Vagina (tissue), 2 donors: Measurements from ENCODE around the gene RIPOR3.

Experiments used
- POLR2A ChIP-seq, 2 donors: fragments of 450-650 bp; IDR thresholded peaks; one replicate each; pipeline ENCODE4 v1.6.1; 2017; ENCODE audit warnings: antibody characterized with exemption in 2 of 2, mild to moderate bottlenecking in 2 of 2, moderate library complexity in 2 of 2
- TF ChIP-seq, protein P1 (sequence below), 3 experiments: fragments of 450-650 bp in 2 of 3; fragments of 200-600 bp in 1 of 3; sonication (generic) in 1 of 3; IDR thresholded peaks; one replicate each; pipeline ENCODE4 v1.5.1; 2017 to 2019; ENCODE audit warnings: antibody characterized with exemption in 3 of 3, mild to moderate bottlenecking in 2 of 3, moderate library complexity in 2 of 3

DNA sequence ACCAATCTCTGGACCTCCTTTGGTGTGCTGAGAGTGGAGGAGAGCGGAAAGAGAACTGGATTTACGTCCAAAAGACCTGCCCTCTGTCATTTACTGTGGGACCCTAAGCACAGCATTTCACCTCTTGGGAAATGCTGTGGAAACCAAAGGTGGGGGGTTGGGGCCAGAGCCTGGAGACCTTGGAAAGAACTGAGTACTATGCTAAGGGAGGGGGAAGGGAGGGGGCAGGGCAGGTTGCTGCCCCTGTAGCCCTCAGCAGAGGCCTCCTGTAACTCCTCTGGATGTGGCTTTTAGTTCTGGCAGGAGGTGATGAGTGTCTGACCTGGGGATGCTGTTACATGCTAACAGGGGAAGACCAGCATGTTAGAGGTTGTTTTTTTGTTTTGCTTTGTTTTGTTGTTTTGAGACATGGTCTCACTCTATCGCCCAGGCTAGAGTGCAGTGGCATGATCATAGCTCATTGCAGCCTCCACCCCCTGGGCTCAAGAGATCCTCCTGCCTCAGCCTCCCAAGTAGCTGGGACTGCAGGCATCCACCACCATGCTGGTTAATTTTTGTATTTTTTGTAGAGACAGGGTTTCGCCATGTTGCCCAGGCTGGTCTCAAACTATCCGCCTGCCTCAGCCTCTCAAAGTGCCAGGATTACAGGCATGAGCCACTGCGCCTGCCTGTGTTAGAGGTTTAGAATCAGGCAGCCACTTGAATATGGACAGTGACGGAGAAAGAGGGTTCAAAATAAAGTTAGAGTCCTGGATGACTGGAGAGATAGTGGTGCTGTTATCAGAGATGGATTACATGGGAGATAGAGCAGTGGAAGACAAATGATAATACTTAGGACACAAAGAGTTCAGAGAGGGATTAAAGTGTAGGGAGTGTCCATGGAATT is 21.7 kb upstream of the RIPOR3 start:
- TF ChIP-seq, protein P1, sequence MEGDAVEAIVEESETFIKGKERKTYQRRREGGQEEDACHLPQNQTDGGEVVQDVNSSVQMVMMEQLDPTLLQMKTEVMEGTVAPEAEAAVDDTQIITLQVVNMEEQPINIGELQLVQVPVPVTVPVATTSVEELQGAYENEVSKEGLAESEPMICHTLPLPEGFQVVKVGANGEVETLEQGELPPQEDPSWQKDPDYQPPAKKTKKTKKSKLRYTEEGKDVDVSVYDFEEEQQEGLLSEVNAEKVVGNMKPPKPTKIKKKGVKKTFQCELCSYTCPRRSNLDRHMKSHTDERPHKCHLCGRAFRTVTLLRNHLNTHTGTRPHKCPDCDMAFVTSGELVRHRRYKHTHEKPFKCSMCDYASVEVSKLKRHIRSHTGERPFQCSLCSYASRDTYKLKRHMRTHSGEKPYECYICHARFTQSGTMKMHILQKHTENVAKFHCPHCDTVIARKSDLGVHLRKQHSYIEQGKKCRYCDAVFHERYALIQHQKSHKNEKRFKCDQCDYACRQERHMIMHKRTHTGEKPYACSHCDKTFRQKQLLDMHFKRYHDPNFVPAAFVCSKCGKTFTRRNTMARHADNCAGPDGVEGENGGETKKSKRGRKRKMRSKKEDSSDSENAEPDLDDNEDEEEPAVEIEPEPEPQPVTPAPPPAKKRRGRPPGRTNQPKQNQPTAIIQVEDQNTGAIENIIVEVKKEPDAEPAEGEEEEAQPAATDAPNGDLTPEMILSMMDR (IDR thresholded peaks at IDR 0.05) = no peak
- no peak for TF ChIP-seq POLR2A (IDR thresholded peaks at IDR 0.05)
